ENCODE measurements around the gene CARD19. TPM values are rescaled to one million over a fixed set of nuclear protein-coding genes. Genes with fewer than 3 reads are reported as not detected.

The CARD19 gene
- total and polyA plus RNA-seq, 11 donors = 24.2 to 46.2 (median 30.5) TPM

DNA sequence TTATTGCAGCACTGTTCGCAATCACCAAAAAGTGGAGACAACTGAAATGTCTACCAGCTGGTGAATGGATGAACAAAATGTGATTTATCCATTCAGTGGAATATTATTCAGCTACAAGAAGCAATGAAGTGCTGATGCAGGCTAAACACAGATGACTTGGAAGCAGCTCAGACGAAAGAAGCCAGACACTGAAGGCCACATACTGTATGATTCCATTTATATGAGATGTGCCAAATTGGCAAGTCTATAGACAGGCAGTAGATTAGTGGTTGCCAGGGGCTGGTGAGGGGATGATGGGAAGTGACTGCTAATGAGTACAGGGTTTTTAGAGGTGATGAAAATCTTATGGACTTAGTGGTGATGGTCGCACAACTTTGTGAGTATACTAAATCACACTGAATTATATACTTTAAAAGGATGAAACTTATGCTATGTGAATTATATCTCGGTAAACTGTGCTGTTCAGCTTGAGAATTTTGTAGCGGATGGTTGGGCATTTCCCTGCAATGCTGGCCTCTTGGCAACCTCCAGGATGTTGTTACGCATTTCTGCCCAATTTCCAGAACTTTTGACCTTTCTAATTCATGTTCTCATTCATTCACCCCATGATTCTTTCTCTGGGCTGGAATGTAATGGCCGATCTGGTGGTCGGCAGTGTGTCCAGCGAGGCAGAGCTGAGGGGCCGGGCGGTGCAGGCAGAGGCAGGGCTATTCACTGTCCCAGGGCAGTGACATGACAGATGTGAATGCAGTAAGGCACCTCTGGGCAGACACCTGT lies 66.0 kb downstream of the CARD19 start:
- H3K27me3 ChIP-seq = no peaks in the 10 kb centered on the region
- 49 to 75% (median 63%) methylated on average over 11 of the region's 11 CpGs for WGBS, 4 donors
- peak; percentile 87 to 90 (median 90) for ATAC-seq
- intact Hi-C loops (cut with DNase I) = loop anchor here (2.0 to 10.0 kb wide), 7 partner anchors 60 to 803 kb away; no protein-coding TSS in a partner anchor
- H3K27ac ChIP-seq = peak overlapping the region in 2 of 12 donors; percentile 4 to 22
- H3K9me3 ChIP-seq = no peaks in the 10 kb centered on the region
- peak in 2 of 5 donors; percentile 43 to 56 for DNase-seq
- TF ChIP-seq CTCF (IDR thresholded peaks at IDR 0.05) = no peak
- TF ChIP-seq POLR2A (IDR thresholded peaks at IDR 0.05) = no peak
- H3K36me3 ChIP-seq = no peaks in the 10 kb centered on the region
- H3K4me1 ChIP-seq = peaks cover 0 to 29% (median 12%) of the 10 kb centered on the region in 12 donors
- no peak overlapping the region for H3K4me3 ChIP-seq

Other genes starting within 250 kb of the CARD19 start
- 1 to 10 TPM; 4.0 to 8.9 (median 6.5) TPM for gene ZNF484, start 218.2 kb upstream of the CARD19 start, total RNA-seq
- gene ZNF484, start 218.2 kb upstream of the CARD19 start, polyA plus RNA-seq = 1 to 10 TPM; 1.1 to 2.0 TPM
- gene FGD3, start 148.7 kb upstream of the CARD19 start, total RNA-seq = 10 to 100 TPM in 1 of 9 donors, 1 to 10 TPM in 8; 1.2 to 11.2 (median 1.8) TPM
- 1 to 10 TPM; 1.5 to 1.6 TPM for gene FGD3, start 148.7 kb upstream of the CARD19 start, polyA plus RNA-seq
- 1 to 10 TPM in 2 of 9 donors, under 1 TPM in 5, not detected in 2; 0.29 to 5.2 (median 0.56) TPM for gene SUSD3, start 37.5 kb upstream of the CARD19 start, total RNA-seq
- under 1 TPM in 1 of 2 donors, not detected in 1; 0.50 TPM for gene SUSD3, start 37.5 kb upstream of the CARD19 start, polyA plus RNA-seq
- 10 to 100 TPM; 42.2 to 96.1 (median 56.3) TPM for gene NINJ1, start 38.0 kb downstream of the CARD19 start, total RNA-seq
- 10 to 100 TPM; 52.0 to 52.9 TPM for gene NINJ1, start 38.0 kb downstream of the CARD19 start, polyA plus RNA-seq
- 100 to 1,000 TPM; 107 to 206 (median 129) TPM for gene WNK2, start 87.9 kb downstream of the CARD19 start, total RNA-seq
- gene WNK2, start 87.9 kb downstream of the CARD19 start, polyA plus RNA-seq = 10 to 100 TPM; 29.4 to 97.5 TPM

All from heart left ventricle (tissue), 16 donors.